NT2/D1 (cell line): ENCODE data around the gene MEGF6.

Experiments
- DNase-seq: peaks from one replicate; pipeline ENCODE4 v3.0.0-alpha.2; 2011; ENCODE audit warnings: low read depth, low spot score
- H3K27me3 ChIP-seq: 2 replicates; pipeline ENCODE4 v1.6.0; 2011; ENCODE audit warnings: mild to moderate bottlenecking; ENCODE audit not compliant: insufficient read length, insufficient read depth
- H3K36me3 ChIP-seq: 2 replicates; pipeline ENCODE4 v1.6.1; 2011; ENCODE audit warnings: mild to moderate bottlenecking, low read length, mixed read lengths; ENCODE audit not compliant: insufficient read depth, insufficient read length
- H3K4me1 ChIP-seq: 2 replicates; pipeline ENCODE4 v1.5.1; 2011; ENCODE audit not compliant: insufficient read depth, insufficient read length
- H3K4me3 ChIP-seq: 2 replicates; pipeline ENCODE4 v1.5.1; 2011; ENCODE audit warnings: low read depth; ENCODE audit not compliant: insufficient read length
- H3K9ac ChIP-seq: 2 replicates; pipeline ENCODE4 v1.6.0; 2011; ENCODE audit warnings: low read depth; ENCODE audit not compliant: insufficient read length
- H3K9me3 ChIP-seq: 2 replicates; pipeline ENCODE4 v1.5.1; 2011; ENCODE audit warnings: mild to moderate bottlenecking, low read length; ENCODE audit not compliant: insufficient read depth
- SUZ12 ChIP-seq: IDR thresholded peaks from 2 replicates; pipeline ENCODE4 v1.6.1; 2011; ENCODE audit not compliant: insufficient read length, insufficient read depth; ENCODE audit errors: extremely low read depth
- YY1 ChIP-seq: IDR thresholded peaks from 2 replicates; pipeline ENCODE4 v1.6.1; 2011; ENCODE audit not compliant: insufficient read length, insufficient read depth
- ZNF274 ChIP-seq: IDR thresholded peaks from 2 replicates; pipeline ENCODE4 v1.6.1; 2011; ENCODE audit warnings: mild to moderate bottlenecking, low read depth, low read length

Gene MEGF6

GRCh38 chr1:3509721-3510120, 101.6 kb downstream of the MEGF6 start:
- DNase-seq: no peak
- Histone ChIP-seq H3K27me3 (no peaks in the 10 kb centered on the region), H3K9me3 (no peaks in the 10 kb centered on the region), H3K36me3 (peaks cover 3% of the 10 kb centered on the region), H3K4me3 (no peak overlapping the region), H3K9ac (no peak overlapping the region), H3K4me1 (no peaks in the 10 kb centered on the region)
- no peak for TF ChIP-seq YY1

DNA sequence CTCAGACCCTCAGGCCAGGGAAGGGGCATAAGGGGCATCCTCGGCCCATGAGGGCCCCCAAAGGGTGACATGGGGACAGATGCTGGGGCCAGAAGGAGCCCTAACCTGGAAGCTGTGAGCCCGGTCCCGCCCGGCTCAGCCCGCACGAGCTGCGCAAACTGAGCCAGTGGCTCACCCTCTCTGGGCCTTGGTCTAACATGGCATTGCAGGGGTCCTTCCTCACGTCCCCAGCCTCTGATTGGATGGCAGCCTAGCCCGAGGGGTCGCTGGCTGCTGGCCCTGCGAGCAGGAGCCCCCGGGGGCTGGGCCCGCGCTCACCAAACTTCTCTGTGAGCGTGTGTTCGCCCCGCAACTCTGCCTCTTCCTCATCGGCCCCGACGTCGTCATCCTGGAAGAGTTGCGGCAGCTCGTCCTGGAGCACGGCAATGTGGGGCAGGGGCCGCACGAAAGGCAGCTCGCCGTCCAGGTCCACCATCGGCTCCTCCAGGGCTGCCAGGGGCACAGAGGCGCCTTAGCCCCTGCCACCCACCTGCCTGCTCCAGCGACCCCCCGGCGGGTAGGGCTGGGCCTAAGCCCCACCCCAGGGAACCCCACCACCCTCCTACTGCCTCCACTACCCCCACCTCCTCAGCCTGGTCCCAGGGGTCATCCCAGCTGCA, 102.4 kb downstream of the MEGF6 start:
- Histone ChIP-seq H3K4me1 (no peaks in the 10 kb centered on the region), H3K9ac (no peak overlapping the region), H3K27me3 (no peaks in the 10 kb centered on the region), H3K9me3 (no peaks in the 10 kb centered on the region), H3K4me3 (no peak overlapping the region), H3K36me3 (peaks cover 3% of the 10 kb centered on the region)
- TF ChIP-seq ZNF274 (no peak), SUZ12 (no peak), YY1 (no peak)
- no peak for DNase-seq

DNA sequence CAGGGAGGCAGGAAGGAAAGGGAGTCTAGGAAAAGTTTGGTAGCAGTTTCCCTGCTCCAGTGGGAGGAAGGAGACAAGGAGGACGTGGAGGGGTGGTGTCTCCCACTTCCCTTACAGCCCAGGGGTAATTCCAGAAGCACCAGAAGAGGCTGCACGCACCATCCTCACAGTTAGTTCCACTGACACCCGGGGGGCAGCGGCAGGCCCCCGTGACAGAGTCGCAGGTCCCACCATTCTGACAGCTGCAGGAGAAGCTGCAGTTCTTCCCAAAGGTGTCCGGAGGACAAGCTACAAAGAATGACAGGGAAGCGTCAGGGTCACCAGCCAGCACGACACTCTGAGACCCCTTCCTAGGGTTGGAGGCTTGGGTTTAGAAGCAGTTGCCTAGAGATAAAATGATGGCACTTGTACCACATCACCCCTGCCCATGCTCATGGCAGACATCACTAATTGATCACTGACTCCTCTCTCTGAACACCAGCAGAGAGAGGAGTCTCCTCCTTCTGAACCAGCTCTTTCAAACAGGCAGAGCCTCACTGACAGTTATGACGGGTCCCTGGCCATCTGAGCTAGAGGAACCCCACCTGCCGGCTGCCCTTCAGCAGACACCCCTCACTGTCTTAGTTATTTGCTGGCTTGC, 103.6 kb downstream of the MEGF6 start:
- Histone ChIP-seq H3K36me3 (peaks cover 3% of the 10 kb centered on the region), H3K9ac (no peak overlapping the region), H3K4me3 (no peak overlapping the region), H3K27me3 (no peaks in the 10 kb centered on the region), H3K4me1 (no peaks in the 10 kb centered on the region), H3K9me3 (no peaks in the 10 kb centered on the region)
- TF ChIP-seq ZNF274: no peak
- TF ChIP-seq SUZ12: no peak
- no peak for TF ChIP-seq YY1
- no peak for DNase-seq

- DNase-seq: no peak
- Histone ChIP-seq H3K4me1 (no peaks in the 10 kb centered on the region), H3K4me3 (no peak overlapping the region), H3K9ac (no peak overlapping the region), H3K9me3 (no peaks in the 10 kb centered on the region), H3K27me3 (no peaks in the 10 kb centered on the region), H3K36me3 (peaks cover 3% of the 10 kb centered on the region)
- no peak for TF ChIP-seq ZNF274
Observed at GRCh38 chr1:3506943-3507342, 104.4 kb downstream of the MEGF6 start.

DNA sequence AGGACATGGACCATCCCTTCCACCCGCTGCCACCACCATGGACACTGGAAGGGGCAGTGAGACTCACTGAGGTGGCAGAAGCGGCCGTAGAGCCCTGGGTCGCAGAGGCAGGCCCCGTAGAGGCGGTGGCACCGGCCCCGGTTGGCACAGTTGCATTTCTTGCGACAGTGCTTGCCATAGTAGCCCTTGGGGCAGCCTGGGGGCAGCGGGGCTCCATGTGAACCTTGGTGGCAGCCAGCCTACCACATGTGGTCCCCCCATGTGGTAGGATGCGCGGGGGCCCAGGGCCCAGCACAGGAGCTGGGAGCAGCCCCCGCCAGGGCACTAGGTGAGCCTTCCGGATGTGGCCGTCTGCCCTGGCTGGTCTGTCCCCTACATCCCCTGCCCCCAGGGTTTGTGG, 105.3 kb downstream of the MEGF6 start:
- H3K27me3 ChIP-seq: no peaks in the 10 kb centered on the region
- H3K4me1 ChIP-seq: no peaks in the 10 kb centered on the region
- TF ChIP-seq YY1 (no peak), ZNF274 (no peak), SUZ12 (no peak)
- no peak overlapping the region for H3K9ac ChIP-seq
- no peaks in the 10 kb centered on the region for H3K9me3 ChIP-seq
- peaks cover 3% of the 10 kb centered on the region for H3K36me3 ChIP-seq
- no peak overlapping the region for H3K4me3 ChIP-seq
- DNase-seq: no peak

DNA sequence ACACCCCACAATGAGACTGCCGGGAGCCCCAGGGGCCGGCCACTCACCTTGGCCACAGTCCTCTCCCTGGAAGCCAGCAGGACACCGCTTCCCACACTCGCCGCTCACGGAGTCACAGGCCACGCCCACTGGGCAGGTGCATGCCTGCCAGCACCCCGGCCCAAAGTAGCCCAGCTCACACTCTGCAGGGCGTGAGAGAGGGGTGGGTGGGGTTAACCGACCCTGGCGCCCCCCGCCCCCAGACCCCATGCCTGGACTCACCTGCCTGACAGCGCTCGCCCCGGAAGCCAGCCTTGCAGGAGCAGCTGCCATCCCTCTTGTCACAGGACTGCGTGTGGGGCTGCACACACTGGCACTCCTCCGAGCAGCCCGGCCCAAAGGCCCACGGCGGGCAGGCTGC, 106.1 kb downstream of the MEGF6 start:
- Histone ChIP-seq H3K9me3 (no peaks in the 10 kb centered on the region), H3K9ac (no peak overlapping the region), H3K27me3 (no peaks in the 10 kb centered on the region), H3K4me1 (no peaks in the 10 kb centered on the region), H3K4me3 (no peak overlapping the region), H3K36me3 (peaks cover 6% of the 10 kb centered on the region)
- TF ChIP-seq YY1 (no peak), SUZ12 (no peak), ZNF274 (no peak)
- no peak for DNase-seq

DNA sequence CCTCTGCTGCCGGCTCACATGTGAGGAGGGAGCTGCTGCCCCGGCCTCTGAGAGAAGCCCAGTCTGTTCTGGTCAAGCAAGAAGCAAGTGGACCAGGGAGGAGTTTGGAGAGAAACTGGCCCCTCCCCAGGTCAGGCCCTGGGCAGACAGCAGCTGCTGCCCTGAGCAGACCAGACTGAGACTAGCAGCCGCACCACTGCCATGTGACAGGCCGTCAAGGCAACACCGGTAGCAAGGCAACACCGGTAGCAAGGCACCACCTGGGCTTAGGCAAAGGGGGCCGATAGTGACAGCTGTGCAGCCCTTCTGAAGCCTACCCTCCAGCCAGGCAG, 106.5 kb downstream of the MEGF6 start:
- no peak for TF ChIP-seq YY1
- TF ChIP-seq ZNF274: no peak
- no peak for TF ChIP-seq SUZ12
- Histone ChIP-seq H3K4me1 (no peaks in the 10 kb centered on the region), H3K36me3 (peaks cover 6% of the 10 kb centered on the region), H3K9ac (no peak overlapping the region), H3K4me3 (no peak overlapping the region), H3K9me3 (no peaks in the 10 kb centered on the region), H3K27me3 (no peaks in the 10 kb centered on the region)
- DNase-seq: no peak
